K562 (cell line): ENCODE data around the gene ATP6V0D1. TPM values are rescaled to one million over a fixed set of nuclear protein-coding genes. Genes with fewer than 3 reads are reported as not detected.

ENCODE experiments used
- ARID1B ChIP-seq: fragments of 450-650 bp; IDR thresholded peaks from 2 replicates; pipeline ENCODE4 v1.6.1; 2016; ENCODE audit warnings: antibody characterized with exemption, mild to moderate bottlenecking, inconsistent platforms
- CTBP1 ChIP-seq: fragments of 450-650 bp; IDR thresholded peaks from 2 replicates; pipeline ENCODE4 v1.6.1; 2016; ENCODE audit warnings: borderline replicate concordance
- ELF2 ChIP-seq: fragments of 250-450 bp; sonication (Bioruptor Pico); IDR thresholded peaks from 2 replicates; pipeline ENCODE4 v1.5.0; 2021; ENCODE audit warnings: mild to moderate bottlenecking
- ELF4 ChIP-seq: fragments of 450-650 bp; formaldehyde crosslinking; IDR thresholded peaks from 2 replicates; pipeline ENCODE4 v1.4.0; 2022; ENCODE audit warnings: missing genetic modification characterization
- NFIC ChIP-seq: fragments of 450-650 bp; IDR thresholded peaks from 2 replicates; pipeline ENCODE4 v1.6.1; 2017; ENCODE audit warnings: mild to moderate bottlenecking, inconsistent platforms
- NRF1 ChIP-seq, 2 experiments: fragments of 450-650 bp; IDR thresholded peaks in 1 of 2; conservative IDR thresholded peaks in 1 of 2; 2 replicates each; pipeline ENCODE4 v1.6.1; 2014; ENCODE audit warnings: mild to moderate bottlenecking in 2 of 2
- PHB2 ChIP-seq: fragments of 450-650 bp; IDR thresholded peaks from 2 replicates; pipeline ENCODE4 v1.6.1; 2017; ENCODE audit warnings: low read depth
- RBM15 ChIP-seq: fragments of 200-400 bp; formaldehyde crosslinking; IDR thresholded peaks from 2 replicates; pipeline ENCODE4 v1.6.1; 2018; ENCODE audit warnings: mild to moderate bottlenecking, low read length, moderate library complexity; ENCODE audit not compliant: insufficient read depth
- RNF2 ChIP-seq: sonication (generic); IDR thresholded peaks from 2 replicates; pipeline ENCODE4 v1.6.1; 2016
- RREB1 ChIP-seq: fragments of 250-450 bp; sonication (Bioruptor Pico); IDR thresholded peaks from 2 replicates; pipeline ENCODE4 v1.4.0; 2020
- SMARCA4 ChIP-seq: fragments of 450-650 bp; IDR thresholded peaks from 2 replicates; pipeline ENCODE4 v1.6.1; 2016
- SMARCE1 ChIP-seq: fragments of 450-650 bp; IDR thresholded peaks from 2 replicates; pipeline ENCODE4 v1.7.1; 2016; ENCODE audit warnings: mild to moderate bottlenecking
- TFAP4 ChIP-seq: sonication (generic); formaldehyde crosslinking; IDR thresholded peaks from 2 replicates; pipeline ENCODE4 v1.8.0; 2022; ENCODE audit warnings: missing genetic modification reagents, mild to moderate bottlenecking, moderate library complexity, borderline replicate concordance
- ZNF384 ChIP-seq: IDR thresholded peaks from 2 replicates; pipeline ENCODE4 v1.6.1; 2012; ENCODE audit warnings: low read depth, low read length, improper control_type of control experiment
- ZNF436 ChIP-seq: fragments of 250-450, 450-650 bp; sonication (Bioruptor Pico); formaldehyde crosslinking; IDR thresholded peaks from 2 replicates; pipeline ENCODE4 v1.7.0; 2020; ENCODE audit warnings: mild to moderate bottlenecking
- ZNF639 ChIP-seq, 2 experiments: fragments of 200-800 bp in 1 of 2; sonication (Bioruptor generic) in 1 of 2; sonication (generic) in 1 of 2; formaldehyde crosslinking in 1 of 2; IDR thresholded peaks in 1 of 2; conservative IDR thresholded peaks in 1 of 2; 2 replicates each; pipeline versions ENCODE4 v1.5.0 to v1.6.1; 2016 to 2020; ENCODE audit warnings: missing compliant biosample characterization in 1 of 2, missing genetic modification characterization in 1 of 2, missing genetic modification reagents in 1 of 2
- polyA plus RNA-seq, 8 experiments: library from polyadenylated mRNA; depleted of rRNA in 4 of 8; stranded (reverse) in 5 of 8; unstranded in 3 of 8; fragments of >200 nt; fragmentation: Nextera tagmentation in 2 of 8; fragmentation: Illumina TruSeq in 1 of 8; extraction: Ambion mirVana in 2 of 8; extraction: Trizol in 1 of 8; gene quantifications; 2 replicates each; pipeline versions ENCODE4 v1.2.1 to v1.2.3, GENCODE V29; 2011 to 2014; ENCODE audit warnings: inconsistent platforms in 1 of 8, missing spikeins in 1 of 8
- total RNA-seq, 7 experiments: library from RNA; depleted of rRNA in 6 of 7; stranded (reverse); fragments of >200 nt in 6 of 7; fragmentation: Illumina TruSeq in 2 of 7; extraction: Trizol in 2 of 7; gene quantifications; 2 replicates each; pipeline versions ENCODE4 v1.2.1 to v1.2.3, GENCODE V29; 2011 to 2021; ENCODE audit warnings: low replicate concordance in 1 of 7

ATP6V0D1 gene
- total and polyA plus RNA-seq, 9 of the 15 experiments (the other 6 are each of a cell fraction or from before 2014, with no cell fraction given): 23.2 to 69.7 (median 45.6) TPM

GRCh38 chr16:67460168-67460567 is 20.8 kb downstream of the ATP6V0D1 start (continued):
- TF ChIP-seq ELF2 (no peak), SMARCE1 (peak; percentile 35; the same call in 1 of the 2 replicates), NRF1 (conservative IDR thresholded peaks at IDR 0.05 in 1 of 2, IDR thresholded peaks at IDR 0.05 in 1 of 2) (peak; percentile 46 to 62), PHB2 (0 out of 2 replicates have a peak, but pooled peaks have one; percentile 16), TFAP4 (peak; percentile 74), CTBP1 (peak; percentile 46; the same call in 1 of the 2 replicates), RREB1 (CRISPR knock-in tag) (no peak), ZNF384 (peak; percentile 90), ZNF436 (CRISPR knock-in tag) (no peak), ARID1B (peak; percentile 84), SMARCA4 (peak; percentile 39; the same call in 1 of the 2 replicates), RNF2 (no peak), ELF4 (CRISPR knock-in tag) (no peak), ZNF639 (CRISPR knock-in tag; conservative IDR thresholded peaks at IDR 0.05 in 1 of 2, IDR thresholded peaks at IDR 0.05 in 1 of 2) (0 out of 4 replicates have a peak, but pooled peaks of 1 of the 2 experiments have one; percentile 25), RBM15 (no peak), NFIC (peak; percentile 66; the same call in 1 of the 2 replicates)
